HG02884 (cell line): ENCODE data around the gene ANKRD24.
"Not testable (repeated sequence)": the region's sequence is repeated elsewhere in the genome, so short reads cannot be mapped to it uniquely, and the experiment has no call there.

ENCODE experiments used
- ATAC-seq: cut with Tn5 transposase; IDR thresholded peaks from one replicate; pipeline ENCODE4 v1.9.1; 2021; ENCODE audit warnings: mild to moderate bottlenecking, moderate library complexity; ENCODE audit not compliant: unreplicated experiment

ANKRD24 gene

DNA sequence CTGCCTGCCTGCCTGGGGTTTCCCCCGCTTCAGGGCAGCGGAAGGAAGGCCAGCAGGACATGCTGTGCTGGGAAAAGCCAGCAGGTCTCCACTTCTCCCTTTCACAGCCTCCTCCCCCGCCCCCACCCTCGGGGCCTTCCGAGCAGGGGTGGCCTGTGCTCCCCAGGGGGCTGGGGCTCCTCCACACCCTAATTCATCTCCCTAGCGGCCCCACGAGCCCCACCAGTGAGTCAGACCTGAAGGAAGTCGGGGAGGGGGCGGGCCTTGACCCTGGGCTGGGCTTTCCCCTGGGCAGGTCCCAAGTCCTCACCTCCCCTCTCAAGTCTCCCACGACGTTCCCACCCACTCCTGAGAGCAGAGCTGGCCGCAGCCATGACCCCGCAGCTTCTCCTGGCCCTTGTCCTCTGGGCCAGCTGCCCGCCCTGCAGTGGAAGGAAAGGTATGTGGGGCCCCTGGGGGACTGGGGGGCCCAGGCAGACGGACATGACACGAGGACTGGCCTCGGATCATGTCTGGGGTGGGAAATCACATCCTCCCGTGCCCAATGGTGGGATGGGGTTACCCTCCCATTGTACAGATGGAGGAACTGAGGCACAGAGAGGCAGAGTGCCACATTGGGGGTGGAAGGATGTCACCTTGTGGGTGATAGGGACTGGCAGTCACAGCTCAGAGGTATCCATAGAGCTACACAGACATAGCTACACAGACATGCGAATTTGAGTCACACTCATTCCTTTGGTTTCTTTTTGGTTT, 46.9 kb downstream of the ANKRD24 start, which contains the start of gene EBI3:
Gene EBI3, plus strand, starts transcription at position 345 of the 753 bp plus-strand sequence. Its CDS starts 28 bp downstream, at position 373.
- peak; percentile 55 for ATAC-seq

DNA sequence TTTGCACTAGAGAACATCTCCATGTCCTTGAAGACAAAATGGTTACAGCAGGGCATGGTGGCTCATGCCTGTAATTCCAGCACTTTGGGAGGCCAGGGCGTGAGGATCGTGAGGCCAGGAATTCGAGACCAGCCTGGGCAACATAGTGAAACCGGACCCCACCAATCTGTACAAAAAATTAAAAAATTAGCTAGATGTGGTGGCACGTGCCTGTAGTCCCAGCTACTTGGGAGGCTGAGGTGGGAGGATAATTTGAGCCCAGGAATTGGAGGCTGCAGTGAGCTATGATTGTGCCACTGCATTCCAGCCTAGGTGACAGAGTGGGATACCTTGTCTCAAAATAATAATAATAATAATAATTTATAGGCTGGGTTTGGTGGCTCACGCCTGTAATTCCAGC, 47.7 kb downstream of the ANKRD24 start:
- ATAC-seq = not testable (repeated sequence)

DNA sequence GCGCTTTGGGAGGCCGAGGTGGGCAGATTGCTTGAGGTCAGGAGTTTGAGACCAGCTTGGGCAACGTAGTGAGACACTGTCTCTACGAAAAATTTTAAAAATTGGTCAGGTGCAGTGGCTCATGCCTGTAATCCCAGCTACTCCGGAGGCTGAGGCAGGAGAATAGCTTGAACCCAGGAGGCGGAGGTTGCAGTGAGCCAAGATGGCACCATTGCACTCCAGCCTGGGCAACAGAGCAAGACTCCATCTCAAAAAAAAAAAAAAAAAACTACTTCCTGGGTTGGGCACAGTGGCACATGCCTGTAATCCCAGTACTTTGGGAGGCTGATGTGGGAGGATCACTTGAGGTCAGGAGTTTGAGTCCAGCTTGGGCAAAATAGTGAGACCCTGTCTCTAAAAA, 49.0 kb downstream of the ANKRD24 start:
- ATAC-seq = not testable (repeated sequence)

DNA sequence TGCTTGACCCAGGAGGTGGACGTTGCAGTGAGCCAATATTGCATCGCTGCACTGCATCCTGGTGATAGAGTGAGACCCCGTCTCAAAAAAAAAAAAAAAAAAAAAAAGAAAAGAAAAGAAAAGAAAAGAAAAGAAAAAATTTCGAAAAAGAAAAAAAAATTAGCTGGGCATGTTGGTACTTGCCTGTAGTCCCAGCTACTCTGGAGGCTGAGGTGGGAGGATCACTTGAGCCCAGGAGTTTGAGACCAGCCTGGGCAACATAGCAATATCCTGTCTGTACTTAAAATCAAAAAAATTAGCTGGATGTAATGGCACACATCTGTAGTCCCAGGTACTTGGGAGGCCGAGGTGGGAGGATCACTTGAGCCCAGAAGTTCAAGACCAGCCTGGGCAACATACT, 49.6 kb downstream of the ANKRD24 start:
- not testable (repeated sequence) for ATAC-seq

DNA sequence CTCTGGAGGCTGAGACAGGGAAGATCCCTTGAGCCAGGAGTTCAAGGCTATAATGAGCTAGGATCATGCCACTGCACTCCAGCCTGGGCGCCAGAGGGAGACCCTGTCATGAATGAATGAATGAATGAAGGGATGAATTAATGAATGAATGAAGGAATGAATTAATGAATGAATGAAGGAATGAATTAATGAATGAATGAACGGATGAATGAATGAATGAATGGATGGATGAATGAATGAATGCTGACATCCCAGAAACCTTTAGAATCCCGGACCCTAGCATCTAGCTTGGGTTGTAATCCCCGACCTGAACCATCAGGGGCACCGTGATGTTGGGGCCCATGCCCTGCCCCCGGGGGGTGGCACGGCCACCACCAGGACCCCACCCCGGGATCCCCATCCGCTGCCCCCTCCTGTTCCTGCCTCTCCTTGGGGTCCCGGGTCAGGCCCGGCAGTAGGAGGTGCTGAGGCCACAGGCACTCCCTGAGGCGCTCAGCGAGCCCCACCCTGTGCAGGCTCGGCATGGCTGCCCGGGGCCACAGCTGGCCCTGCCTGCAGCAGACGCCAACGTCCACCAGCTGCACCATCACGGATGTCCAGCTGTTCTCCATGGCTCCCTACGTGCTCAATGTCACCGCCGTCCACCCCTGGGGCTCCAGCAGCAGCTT, 50.3 kb downstream of the ANKRD24 start:
- no peak for ATAC-seq

DNA sequence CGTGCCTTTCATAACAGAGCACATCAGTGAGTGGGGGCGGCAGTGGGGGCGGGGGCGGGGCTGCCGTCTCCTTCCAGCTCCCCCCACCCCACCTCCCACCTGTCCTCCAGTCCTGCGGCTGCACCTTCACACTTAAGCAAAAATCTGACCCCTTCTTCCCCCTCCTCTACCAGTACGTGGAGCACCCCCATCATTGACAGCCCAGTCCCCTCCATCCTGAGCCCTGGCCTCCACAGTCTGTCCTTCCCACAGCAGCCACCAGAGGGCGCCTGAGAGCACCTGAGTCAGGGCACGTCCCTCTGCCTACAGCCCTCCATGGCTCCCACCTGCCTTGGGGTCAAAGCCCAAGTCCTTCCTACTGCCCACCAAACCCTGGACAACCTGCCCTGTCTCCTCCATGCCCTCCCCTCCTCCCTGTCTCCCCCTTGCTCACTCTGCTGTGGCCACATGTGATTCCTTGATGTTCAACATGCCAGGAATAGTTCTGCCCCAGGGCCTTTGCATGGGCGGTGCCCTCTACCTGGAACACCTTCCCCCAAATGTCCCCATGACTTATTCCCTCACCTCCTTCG, 50.9 kb downstream of the ANKRD24 start:
- no peak for ATAC-seq

DNA sequence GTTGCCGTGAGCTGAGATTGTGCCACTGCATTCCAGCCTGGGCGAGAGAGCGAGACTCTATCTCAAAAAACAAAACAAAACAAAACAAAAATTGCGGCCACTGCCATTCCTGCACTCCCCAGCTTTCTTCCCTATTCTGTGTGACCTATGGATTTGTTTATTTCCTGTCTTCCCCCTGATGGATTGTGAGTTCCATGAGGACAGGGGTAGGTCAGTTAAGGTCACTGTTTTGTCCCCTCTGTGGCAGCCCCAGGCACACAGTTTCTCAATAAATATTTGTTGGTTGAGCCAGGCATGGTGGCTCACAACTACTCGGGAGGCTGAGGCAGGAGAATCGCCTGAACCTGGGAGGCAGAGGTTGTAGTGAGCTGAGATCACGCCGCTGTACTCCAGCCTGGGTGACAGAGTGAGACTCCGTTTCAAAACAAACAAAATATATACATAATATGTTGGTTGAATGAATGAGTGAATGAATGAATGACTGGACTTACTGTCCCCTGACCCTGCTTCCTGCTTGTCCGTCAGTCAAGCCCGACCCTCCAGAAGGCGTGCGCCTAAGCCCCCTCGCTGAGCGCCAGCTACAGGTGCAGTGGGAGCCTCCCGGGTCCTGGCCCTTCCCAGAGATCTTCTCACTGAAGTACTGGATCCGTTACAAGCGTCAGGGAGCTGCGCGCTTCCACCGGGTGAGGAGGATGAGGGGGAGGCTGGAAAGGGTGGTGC, 51.8 kb downstream of the ANKRD24 start:
- no peak for ATAC-seq

DNA sequence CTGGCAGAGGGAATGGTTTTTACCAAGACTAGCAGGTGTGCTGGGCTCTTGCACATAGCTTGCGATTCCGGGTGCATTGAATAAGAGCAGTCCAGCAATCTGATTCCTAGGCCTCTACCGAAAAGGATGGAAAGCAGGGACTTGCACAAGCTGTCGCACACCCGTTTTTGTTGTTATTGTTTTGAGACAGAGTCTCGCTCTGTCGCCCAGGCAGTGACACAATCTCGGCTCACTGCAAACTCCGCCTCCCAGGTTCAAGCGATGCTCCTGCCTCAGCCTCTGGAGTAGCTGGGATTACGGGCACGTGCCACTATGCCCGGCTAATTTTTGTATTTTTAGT, 52.3 kb downstream of the ANKRD24 start:
- ATAC-seq = no peak

DNA sequence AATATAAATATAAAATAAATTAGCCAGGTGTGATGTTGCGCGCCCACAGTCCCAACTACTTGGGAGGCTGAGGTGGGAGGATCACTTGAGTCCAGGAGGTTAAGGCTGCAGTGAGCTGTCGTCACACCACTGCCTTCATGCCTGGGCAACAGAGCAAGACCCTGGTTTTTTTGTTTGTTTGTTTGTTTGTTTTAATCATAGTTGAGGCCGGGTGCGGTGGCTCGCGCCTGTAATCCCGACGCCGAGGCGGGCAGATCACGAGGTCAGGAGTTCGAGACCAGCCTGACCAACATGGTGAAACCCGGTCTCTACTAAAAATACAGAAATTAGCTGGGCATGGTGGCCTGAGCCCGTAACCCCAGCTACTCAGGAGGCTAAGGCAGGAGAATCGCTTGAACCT, 55.0 kb downstream of the ANKRD24 start:
- ATAC-seq = not testable (repeated sequence)

DNA sequence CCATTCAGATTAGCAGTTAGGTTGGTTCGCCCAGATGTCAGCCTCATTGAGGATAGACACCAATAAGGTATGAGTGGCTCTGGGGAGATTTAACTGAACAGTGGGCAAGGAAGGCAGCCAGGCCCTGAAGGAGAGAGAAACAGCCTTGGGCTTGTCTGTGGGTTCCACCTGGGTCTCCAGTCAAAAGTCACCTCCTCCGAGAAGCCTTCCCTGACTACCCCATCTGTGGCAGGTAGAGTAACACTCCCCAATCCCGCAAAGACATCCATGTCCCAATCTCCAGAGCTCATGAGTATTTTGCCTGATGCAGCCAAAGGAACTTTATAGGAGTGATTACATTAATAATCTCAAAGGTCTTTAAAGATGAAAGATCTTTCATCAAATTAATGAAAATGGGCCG, 56.3 kb downstream of the ANKRD24 start:
- no peak for ATAC-seq

DNA sequence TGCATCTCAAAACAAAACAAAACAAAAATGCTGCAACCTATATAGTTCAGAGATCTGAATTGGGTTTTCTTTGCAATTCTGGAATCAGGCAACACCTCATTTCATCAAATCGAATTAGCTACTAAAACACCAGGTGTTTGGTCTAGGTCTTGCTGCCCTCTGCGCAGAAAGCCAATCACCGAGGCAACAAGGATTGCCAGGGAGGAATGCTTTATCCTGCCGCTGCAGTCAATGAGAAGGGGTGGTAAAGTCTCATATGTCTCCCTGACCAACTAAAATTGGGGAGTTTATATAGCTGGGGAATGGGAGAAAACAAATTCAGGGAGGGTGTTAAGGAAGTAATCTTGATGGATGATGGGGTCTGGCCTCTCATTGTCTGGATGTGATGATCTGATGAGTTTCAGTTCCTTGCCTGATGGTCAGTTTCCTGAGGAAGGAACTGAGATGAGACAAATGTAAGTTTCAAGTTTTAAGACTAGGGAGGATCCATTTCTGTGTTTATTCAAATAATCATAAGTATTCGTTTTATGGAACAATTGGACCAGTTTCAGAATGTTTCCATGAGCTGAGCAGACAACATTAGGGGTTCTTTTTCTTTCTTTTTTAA, 59.4 kb downstream of the ANKRD24 start:
- ATAC-seq = no peak

DNA sequence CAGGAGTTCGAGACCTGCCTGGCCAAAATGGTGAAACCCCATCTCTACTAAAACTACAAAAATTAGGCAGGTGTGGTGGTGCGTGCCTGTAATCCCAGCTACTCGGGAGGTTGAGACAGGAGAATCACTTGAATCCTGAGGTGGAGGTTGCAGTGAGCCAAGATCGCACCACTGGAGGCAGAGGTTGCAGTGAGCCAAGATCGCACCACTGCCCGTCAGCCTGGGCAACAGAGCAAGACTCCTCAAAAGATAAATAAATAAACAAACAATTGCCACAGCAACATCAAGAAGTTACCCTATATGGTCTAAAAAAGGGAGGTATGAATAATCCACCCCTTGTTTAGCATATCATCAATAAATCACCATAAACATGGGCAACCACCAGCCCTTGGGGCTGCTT, 63.4 kb downstream of the ANKRD24 start:
- not testable (repeated sequence) for ATAC-seq

DNA sequence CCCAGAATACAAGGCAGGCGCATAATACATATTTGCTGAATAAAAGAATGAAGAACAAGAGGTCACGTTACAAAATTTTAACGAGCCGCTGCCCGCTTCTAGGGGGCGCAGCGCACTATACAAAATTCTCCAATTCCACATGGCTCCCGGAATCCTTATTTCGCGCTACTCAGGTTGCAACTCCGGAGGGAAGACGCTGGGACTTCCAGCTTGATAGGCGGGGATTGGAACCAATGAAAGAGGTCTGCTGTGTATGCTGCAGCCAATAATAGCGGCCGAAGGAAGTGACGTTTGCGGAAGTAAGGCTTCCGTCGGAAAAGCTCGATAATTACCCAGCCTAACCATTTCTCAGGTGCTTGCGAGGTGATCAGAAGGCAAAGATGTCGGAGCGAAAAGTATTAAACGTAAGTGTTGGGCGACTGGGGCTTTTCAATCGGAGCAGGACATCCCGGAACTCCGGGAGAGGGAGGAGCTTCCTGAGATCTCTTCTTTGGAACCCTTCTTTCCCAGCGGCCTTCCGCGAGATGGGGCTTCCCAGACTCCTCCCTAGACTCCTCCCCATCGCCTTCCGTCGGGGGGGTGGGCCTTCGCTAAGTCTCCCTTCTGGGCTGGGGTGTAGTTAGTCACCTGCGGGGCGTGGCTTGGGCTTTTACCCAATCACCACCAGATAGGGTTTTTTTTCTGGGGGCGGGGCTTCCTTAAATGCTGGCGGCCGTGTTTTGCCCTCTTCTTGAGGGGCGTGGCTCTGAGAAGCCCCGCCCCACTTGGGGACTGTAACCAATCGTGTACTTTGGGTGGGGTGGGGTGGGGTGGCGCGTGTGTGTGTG, 64.5 kb downstream of the ANKRD24 start, which contains the start of gene YJU2:
Gene YJU2, plus strand, starts transcription at position 314 of the 827 bp plus-strand sequence. Its CDS starts 67 bp downstream, at position 381.
- peak; percentile 76 for ATAC-seq

DNA sequence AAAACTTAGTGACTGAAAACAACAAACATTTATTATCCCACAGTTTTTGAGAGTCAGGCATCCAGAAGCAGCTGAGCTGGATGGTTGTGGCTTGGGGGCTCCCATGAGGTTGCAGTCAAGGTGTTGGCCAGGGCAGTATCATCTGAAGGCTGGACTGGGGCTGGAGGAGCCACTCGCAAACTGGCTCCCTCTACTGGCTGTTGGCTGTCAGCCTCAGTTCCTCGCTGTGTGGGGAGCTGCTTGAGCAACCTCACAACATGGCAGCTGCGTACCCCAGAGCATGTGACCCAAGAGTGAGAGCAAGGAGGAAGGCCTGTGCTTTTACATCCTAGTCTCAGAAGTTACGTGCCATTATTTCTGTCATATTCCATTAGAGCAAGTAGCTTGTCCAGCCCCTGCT, 74.1 kb downstream of the ANKRD24 start:
- ATAC-seq = no peak

DNA sequence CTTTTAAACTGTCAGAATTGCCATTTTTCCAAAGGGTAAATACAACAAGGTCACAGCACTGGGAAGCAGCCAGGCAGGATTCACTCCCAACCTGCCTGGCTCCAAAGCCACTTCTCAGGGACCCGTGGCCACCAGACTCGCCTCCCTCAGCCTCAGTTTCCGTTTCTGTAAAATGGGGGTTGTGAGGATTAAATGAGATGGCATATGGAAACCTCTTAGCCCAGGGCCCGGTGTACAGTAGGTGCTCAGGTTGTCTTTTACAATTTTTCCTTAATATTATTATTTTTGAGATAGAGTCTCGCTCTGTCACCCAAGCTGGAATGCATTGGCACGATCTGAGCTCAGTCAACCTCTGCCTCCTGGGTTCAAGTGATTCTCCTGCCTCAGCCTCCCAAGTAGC, 74.5 kb downstream of the ANKRD24 start:
- ATAC-seq = no peak

DNA sequence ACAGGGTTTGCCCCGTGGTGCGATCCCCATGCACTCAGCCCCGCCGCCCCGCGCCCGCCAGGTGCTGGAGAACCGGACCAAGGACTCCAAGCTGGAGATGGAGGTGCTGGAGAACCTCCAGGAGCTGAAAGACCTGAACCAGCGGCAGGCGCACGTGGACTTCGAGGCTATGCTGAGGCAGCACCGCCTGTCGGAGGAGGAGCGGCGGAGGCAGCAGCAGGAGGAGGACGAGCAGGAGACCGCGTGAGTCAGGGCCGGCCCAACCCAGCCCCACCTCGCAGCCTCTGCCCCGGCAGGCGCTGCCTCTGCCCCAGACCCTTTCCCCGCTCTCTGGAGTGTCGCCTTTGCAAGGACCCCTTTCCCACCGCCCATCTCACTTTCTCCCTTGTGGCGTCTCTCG, 75.7 kb downstream of the ANKRD24 start:
- ATAC-seq = no peak

DNA sequence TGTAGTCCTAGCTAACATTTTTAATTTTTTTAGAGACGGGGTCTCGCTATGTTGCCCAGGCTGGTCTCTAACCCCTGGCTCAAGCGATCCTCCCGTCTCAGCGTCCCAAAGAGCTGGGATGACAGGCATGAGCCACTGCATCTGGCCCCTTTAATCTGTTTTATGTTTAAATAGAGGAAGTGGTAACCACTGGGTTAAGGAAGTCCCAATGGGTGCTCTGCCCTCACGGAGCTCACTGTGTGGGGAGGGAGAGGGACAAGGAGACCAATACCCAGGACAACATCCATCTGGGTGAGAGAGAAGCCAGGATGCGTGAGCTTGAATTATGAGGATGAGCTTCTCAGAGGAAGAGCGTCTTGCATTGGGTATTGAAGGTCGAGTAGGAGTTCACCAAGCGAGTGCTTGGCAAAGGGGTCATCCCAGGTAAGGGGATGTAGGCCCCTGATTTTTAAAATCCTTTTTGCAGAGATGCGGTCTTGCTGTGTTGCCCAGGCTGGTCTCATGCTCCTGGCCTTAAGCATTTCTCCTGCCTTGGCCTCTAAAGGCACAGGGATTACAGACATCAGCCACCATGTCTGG, 78.2 kb downstream of the ANKRD24 start:
- no peak for ATAC-seq

DNA sequence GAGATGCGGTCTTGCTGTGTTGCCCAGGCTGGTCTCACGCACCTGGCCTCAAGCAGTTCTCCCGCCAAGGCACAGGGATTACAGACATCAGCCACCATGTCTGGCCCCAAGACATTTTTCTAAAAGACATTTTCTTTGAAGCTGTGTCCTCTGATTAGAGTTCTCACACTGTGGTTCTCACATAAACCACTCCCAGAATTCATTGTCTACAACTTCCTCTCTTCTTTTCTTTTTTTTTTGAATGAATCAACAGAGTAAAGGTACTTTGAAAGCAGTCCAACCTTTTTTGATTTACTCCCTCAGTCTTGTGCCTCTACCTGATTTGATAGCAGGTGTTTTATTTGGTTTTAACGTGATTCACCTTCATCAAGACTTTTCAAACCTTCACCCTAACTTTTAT, 82.3 kb downstream of the ANKRD24 start:
- ATAC-seq = no peak

DNA sequence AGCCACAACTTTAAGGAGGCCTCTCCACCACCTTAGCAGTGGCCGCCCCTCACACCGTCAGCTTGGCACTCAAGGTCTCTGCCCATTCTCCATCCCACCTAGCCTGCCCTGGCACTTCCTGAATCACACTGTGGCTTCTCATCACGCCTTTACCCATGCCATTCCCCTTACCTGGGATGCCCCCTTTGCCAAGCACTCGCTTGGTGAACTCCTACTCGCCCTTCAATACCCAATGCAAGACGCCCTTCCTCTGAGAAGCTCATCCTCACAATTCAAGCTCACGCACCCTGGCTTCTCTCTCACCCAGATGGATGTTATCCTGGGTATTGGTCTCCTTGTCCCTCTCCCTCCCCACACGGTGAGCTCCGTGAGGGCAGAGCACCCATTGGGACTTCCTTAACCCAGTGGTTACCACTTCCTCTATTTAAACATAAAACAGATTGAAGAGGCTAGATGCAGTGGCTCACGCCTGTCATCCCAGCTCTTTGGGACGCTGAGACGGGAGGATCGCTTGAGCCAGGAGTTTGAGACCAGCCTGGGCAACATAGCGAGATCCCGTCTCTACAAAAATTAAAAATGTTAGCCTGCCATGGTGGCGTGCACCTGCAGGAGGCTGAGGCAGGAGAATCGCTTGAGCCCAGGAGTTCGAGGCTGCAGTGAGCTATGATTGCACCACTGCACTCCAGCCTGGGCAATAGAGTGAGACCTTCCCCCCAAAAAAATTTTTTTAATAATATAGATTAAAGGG, 83.9 kb downstream of the ANKRD24 start:
- no peak for ATAC-seq
